GM12891 (cell line): ENCODE data around the gene EEIG1.
A peak's percentile ranks its signal among the peaks of the same experiment; 100 is the strongest.

ENCODE experiments used
- DNase-seq: peaks from one replicate; pipeline ENCODE4 v3.0.0; 2011; ENCODE audit warnings: low spot score; ENCODE audit not compliant: insufficient read length
- FAIRE-seq: peaks from 2 replicates; lab custom pipeline; 2011; peaks lifted over from hg19 to GRCh38; lab: Jason Lieb, UNC
- PAX5 ChIP-seq: IDR thresholded peaks from 2 replicates; pipeline ENCODE4 v1.6.1; 2011; ENCODE audit warnings: low read length, moderate library complexity, mild to moderate bottlenecking; ENCODE audit not compliant: insufficient read depth, severe bottlenecking
- POLR2A ChIP-seq: IDR thresholded peaks from 2 replicates; pipeline ENCODE4 v1.6.1; 2011; ENCODE audit warnings: low read depth, low read length, control low read depth
- POLR2AphosphoS5 ChIP-seq: IDR thresholded peaks from 2 replicates; pipeline ENCODE4 v1.6.1; 2011; ENCODE audit warnings: low read depth, low read length, control low read depth
- POU2F2 ChIP-seq: IDR thresholded peaks from 2 replicates; pipeline ENCODE4 v1.6.1; 2011; ENCODE audit warnings: low read depth, mild to moderate bottlenecking, control low read depth, low read length, moderate library complexity
- SPI1 ChIP-seq: IDR thresholded peaks from 2 replicates; pipeline ENCODE4 v1.6.1; 2011; ENCODE audit warnings: low read depth, low read length, control low read depth
- TAF1 ChIP-seq: IDR thresholded peaks from 2 replicates; pipeline ENCODE4 v1.6.1; 2011; ENCODE audit warnings: low read depth, low read length, control low read depth

The EEIG1 gene

DNA sequence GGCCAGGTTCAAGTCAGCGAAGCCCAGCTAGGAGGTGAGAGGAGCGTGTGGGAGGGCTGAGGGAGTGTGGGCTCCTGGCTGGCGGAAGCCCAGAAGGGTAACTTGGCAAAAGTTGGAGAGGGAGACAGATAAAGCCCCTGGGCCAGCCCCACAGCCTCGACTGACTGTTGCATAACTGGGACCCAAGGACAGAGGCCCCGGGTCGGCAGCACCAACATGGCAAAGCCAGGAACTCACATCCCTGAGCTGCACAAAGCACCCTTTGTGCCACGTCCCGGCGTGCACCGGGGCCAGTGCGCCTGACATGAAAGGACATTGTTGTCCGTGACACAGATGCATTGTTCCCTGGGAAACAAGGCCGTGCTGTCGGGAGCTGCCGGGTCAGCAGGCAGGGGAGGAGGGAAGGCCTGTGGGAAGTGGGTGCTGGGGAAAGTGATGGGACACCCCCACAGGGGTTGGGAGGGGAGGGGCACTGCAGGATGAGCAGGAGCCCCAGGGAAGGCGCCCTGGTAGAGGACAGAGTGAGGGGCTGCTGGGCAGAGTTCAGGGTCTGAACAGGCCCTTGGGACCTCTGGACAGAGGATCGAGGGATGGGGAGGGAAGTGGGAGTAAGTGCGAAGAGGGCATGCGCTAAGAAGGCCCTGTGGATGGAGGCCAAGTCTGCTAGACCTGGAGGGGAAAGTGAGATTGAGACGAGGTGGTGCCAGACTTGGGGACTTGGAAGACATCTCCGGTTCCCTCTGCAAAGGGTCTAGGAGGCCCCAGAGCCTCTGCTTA, 30.1 kb downstream of the EEIG1 start:
- DNase-seq (no peak), FAIRE-seq (no peak)
- TF ChIP-seq PAX5 (no peak), POLR2AphosphoS5 (no peak), TAF1 (no peak), POU2F2 (no peak), POLR2A (no peak), SPI1 (no peak)

DNA sequence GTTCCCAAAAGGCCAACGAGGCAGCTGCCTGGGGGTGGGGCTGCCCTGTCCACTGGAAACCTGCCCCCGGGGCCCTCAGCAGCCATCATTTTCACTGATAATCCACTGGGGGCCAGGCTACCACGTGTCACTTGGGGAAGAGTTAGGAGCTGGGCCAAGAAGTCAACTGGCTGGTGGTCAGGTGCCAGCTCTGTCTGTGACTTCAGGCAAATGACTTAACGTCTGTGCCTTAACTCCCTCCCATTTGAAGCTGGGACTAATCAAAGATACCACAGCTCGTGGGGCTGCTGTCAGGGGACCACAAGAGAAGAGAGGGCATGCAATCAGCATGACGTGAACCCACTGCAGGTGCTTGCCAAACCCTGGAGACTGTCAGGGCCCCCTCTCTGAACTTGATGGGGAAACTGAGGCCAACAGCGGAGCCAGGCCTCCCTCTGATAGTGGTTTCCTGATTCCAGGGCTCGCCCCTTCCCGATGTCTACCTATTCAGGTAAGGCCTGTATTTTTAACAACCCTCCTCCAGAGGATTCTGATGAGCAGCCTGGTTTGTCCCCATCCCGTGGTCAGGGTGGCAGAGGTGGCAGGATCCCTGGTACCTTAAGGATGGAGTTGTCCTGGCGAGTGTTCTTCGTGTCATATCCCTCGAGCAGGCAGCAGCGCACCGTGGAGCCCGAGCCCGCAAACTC, 30.8 kb downstream of the EEIG1 start:
- TF ChIP-seq POU2F2 (no peak), SPI1 (no peak), PAX5 (no peak), POLR2A (no peak), TAF1 (no peak), POLR2AphosphoS5 (no peak)
- no peak for DNase-seq
- FAIRE-seq, result no peak

DNA sequence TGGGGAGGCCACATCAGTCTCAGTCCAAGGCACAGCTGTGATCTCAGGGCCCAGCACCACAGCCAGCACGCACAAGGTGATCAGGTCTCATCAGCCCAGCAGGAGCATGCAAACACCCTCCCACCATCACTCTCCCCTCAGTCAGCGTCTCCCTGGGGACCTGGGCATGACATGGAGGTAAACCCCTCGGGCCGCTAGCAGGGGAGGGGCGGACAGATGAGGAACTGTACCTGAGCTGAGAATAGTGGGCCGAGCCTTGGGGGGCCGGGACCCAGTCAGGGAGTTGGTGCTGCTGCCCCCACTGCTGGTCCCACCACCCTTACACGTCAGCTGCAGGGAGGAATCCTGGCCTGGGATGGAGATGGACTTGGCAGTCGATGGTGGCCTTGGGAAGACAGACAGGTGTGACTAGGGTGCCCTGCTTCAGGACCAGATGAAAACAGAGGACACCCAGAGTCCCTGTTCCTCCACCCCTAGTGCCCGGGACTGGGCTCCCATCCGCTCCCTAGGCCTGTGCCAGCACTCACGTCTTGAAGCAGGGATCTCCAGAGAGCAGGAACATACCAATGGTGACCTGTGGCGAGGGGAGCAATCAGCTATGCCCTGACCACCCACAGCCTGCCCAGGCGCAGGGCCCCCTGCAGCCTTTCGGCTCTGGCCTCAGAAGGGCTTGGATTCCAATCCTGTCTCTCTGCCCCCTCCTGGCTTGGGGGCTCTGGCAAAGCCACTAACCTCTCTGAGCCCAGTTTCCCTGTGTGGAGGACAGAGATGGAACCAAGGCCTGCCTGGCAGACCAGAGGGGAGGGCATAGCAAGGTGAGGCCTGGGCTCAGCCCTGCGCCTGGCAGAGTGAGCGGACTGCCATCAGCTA, 32.7 kb downstream of the EEIG1 start:
- DNase-seq (no peak), FAIRE-seq (no peak)
- no peak for TF ChIP-seq POU2F2

DNA sequence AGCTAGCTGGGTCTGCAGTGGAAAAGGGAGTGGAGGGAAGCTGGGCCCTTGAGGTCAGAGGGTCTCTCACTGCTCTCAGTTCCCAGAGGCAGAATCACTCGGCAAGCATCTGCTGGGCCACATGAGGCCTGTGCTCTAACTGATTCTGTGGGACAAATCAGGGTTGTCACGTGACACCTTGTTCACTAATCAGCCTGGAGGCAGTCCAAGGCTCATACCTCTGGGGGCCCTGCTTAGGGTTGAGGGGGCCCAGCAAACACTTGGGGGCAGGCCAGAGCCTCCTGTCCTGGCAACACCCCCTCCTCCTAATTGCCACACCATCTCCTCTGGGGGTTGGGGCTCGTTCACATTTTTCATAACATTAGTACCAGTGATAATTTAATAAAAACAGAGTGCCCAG, 34.1 kb downstream of the EEIG1 start:
- no peak for TF ChIP-seq PAX5
- no peak for TF ChIP-seq POLR2AphosphoS5
- no peak for TF ChIP-seq TAF1
- TF ChIP-seq POU2F2, result no peak
- no peak for TF ChIP-seq POLR2A
- TF ChIP-seq SPI1, result no peak
- FAIRE-seq (no peak), DNase-seq (no peak)

DNA sequence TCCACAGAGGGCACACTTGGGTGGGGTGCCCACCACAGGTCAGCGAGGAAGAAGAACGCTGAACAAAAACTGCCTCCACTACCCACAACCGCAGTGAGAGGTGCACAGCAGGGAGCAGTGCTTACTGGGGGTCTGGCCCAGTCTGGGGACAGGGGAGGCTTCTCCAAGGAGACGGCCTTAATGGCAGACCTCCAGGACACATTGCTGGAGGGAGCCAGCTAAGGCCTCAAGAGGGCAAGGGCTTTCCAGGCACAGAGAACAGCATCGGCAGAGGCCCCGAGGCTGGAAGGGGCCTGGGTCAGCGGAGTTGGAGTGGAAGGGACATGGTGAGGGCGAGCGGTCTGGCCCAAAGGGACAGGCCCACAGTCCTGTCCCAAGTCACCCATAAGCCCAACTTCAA, 34.8 kb downstream of the EEIG1 start:
- TF ChIP-seq POU2F2, result no peak
- no peak for TF ChIP-seq POLR2A
- TF ChIP-seq SPI1, result no peak
- no peak for TF ChIP-seq POLR2AphosphoS5
- no peak for TF ChIP-seq PAX5
- FAIRE-seq (no peak), DNase-seq (no peak)

DNA sequence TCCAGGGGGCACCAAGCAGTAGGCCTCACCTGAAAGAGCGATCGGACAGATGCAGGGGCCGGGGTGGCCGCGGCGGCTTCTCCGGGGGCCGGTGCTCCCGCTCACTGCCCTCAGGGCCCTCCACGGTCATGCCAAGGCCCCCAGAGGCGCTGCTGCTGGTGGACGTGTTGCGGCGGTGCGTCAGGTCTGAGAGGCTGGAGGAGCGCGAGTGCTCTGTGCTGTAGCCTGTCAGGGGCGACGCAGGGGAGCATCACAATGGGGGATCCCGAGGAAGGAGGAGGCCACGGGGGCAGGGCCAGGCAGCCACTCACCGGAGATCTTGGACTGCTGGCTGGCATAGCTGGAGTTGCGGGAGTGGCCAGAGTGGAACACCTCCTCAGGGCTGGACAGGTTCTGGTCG, 35.5 kb downstream of the EEIG1 start:
- FAIRE-seq, result no peak
- TF ChIP-seq TAF1, result no peak
- TF ChIP-seq SPI1, result no peak
- no peak for TF ChIP-seq PAX5
- TF ChIP-seq POLR2AphosphoS5, result no peak
- no peak for DNase-seq

DNA sequence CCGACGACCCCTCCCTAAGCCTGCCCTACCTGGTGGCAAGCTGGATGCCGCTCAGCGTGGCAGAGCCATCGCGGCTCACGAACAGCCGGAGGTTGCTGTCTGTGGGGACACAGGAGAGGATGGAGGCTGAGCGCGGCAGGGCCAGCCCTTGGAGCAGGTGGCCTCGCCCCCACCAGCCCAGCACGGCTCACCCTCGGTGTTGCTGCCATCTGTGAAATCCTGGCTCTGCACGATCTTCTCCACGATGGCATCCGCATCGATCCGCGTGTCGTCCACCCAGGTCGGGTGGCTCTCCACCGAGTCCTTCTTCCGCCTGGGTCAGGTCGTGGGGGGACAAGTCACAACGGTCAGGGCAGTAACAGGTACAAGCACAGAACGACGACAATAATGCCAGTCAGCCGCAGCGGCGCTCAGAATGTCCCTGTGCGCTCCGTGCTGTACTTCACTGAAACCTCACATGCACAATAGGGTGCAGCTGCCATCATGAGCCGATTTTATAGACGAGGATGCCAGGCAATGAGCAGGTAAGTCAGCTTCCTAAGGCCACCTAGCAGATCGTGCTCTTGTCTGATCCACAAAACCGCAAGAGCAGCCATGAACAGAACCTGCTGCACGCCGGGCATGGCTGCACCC, 36.1 kb downstream of the EEIG1 start:
- DNase-seq, result no peak
- no peak for FAIRE-seq
- no peak for TF ChIP-seq POLR2A
- TF ChIP-seq PAX5, result no peak
- no peak for TF ChIP-seq TAF1

DNA sequence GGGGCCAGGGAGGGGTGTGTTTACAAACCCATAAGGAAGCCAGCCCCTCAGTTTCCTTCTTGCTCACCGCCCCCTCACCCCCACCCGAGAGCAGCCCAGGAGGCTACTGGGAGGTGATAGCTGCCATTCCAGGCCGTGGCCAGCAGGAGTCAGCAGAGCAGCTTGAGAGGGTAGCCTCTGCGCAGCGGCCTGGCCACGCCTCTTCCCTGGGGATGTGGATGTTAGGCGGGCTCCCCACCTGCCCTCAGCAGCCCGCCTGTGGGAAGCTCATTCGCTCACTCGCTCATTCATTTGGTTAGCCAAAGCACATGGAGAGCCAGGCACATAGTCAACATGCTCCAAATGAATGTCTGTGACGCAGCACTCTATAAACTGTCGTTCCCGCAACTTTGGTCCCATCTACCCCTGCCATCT, 37.1 kb downstream of the EEIG1 start:
- peak; percentile 88 for DNase-seq
- TF ChIP-seq SPI1, result no peak
- no peak for TF ChIP-seq POU2F2
- TF ChIP-seq PAX5, result no peak
- TF ChIP-seq POLR2AphosphoS5, result no peak
- no peak for TF ChIP-seq POLR2A
- no peak for TF ChIP-seq TAF1
- peak; percentile 89 for FAIRE-seq

DNA sequence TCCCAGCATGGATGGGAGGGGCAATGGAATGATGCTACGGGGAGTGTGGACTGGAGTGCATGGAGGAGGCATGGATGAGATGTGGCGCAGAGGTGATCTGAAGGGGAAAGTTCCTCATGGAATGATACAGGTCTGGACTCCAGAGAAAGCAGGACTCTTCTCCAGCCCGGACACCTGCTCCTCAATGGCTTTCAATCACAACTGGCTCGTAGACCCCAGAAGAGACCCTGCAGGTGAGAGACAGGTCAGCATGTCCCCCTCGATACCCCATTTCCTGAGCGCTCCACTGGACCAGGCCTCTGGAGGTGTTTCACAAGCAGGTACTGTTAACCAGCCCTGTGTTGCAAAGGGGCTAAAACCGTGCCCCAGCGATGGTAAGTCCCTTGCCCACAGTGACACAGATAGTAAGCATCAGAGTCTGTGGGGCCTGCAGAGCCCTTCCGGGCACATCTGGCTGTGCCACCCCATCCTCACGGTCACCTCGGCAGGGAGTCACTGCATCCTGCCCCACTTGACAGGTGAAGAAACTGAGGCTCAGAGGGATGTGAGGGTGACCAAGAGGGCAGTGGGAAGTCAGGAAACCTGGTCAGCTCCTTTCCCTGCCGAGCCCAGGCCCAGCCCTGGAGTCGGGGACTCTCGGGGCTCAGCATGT, 37.7 kb downstream of the EEIG1 start:
- DNase-seq (no peak), FAIRE-seq (no peak)
- TF ChIP-seq POU2F2 (no peak), POLR2A (no peak), TAF1 (no peak), PAX5 (no peak), SPI1 (no peak), POLR2AphosphoS5 (no peak)
